Tibial nerve (tissue), 4 donors: ENCODE results near the gene TMEM178B.

ENCODE experiments used
- CTCF ChIP-seq, 5 experiments: fragments of 200-600 bp in 3 of 5; fragments of 450-650 bp in 2 of 5; sonication (generic) in 3 of 5; IDR thresholded peaks; one replicate each; pipeline ENCODE4 v1.5.1; 2016 to 2019; ENCODE audit warnings: antibody characterized with exemption in 5 of 5, mild to moderate bottlenecking in 3 of 5, moderate library complexity in 2 of 5
- EP300 ChIP-seq, 2 donors: sonication (generic); formaldehyde crosslinking; IDR thresholded peaks; one replicate each; pipeline ENCODE4 v1.6.1; 2017; ENCODE audit warnings: antibody characterized with exemption in 2 of 2, mild to moderate bottlenecking in 1 of 2

GRCh38 chr7:141342621-141343408 lies 269.0 kb downstream of the TMEM178B start:
- no peak for TF ChIP-seq CTCF (IDR thresholded peaks at IDR 0.05)
- no peak for TF ChIP-seq EP300 (IDR thresholded peaks at IDR 0.05)
